SK-N-SH treated with all-trans-retinoic acid at 6 μM for 48 hours (cell line): Measurements from ENCODE around the gene AKT1S1.

ENCODE experiments used
- ATAC-seq: fragments of 200-7000 bp; cut with Tn5 transposase; 3 replicates; pipeline ENCODE4 v1.9.1; 2020; ENCODE audit warnings: mild to moderate bottlenecking, moderate library complexity
- BACH2 ChIP-seq: fragments of 250-450 bp; sonication (Bioruptor Pico); IDR thresholded peaks from 2 replicates; pipeline ENCODE4 v1.9.0; 2021; ENCODE audit warnings: mild to moderate bottlenecking, borderline replicate concordance
- CSDC2 ChIP-seq: fragments of 250-450 bp; sonication (Bioruptor Pico); IDR thresholded peaks from 2 replicates; pipeline ENCODE4 v1.5.0; 2020; ENCODE audit warnings: mild to moderate bottlenecking, moderate library complexity
- CSRNP3 ChIP-seq: fragments of 250-450 bp; sonication (Bioruptor Pico); IDR thresholded peaks from 2 replicates; pipeline ENCODE4 v1.5.1; 2021; ENCODE audit warnings: mild to moderate bottlenecking, moderate library complexity
- ESRRG ChIP-seq: fragments of 250-450 bp; sonication (Bioruptor Pico); IDR thresholded peaks from 2 replicates; pipeline ENCODE4 v1.6.1; 2021; ENCODE audit warnings: mild to moderate bottlenecking
- GLIS3 ChIP-seq: fragments of 250-450 bp; sonication (Bioruptor Pico); IDR thresholded peaks from 2 replicates; pipeline ENCODE4 v1.5.0; 2020; ENCODE audit warnings: mild to moderate bottlenecking, moderate library complexity
- ISL1 ChIP-seq: fragments of 250-450 bp; sonication (Bioruptor Pico); IDR thresholded peaks from 2 replicates; pipeline ENCODE4 v2.1.2; 2022; ENCODE audit warnings: mild to moderate bottlenecking, moderate library complexity
- OSR1 ChIP-seq: fragments of 250-450 bp; sonication (Bioruptor Pico); IDR thresholded peaks from 2 replicates; pipeline ENCODE4 v1.8.0; 2022; ENCODE audit warnings: moderate library complexity, mild to moderate bottlenecking, inconsistent platforms
- PATZ1 ChIP-seq: fragments of 250-450 bp; sonication (Bioruptor Pico); IDR thresholded peaks from 2 replicates; pipeline ENCODE4 v1.8.0; 2020; ENCODE audit warnings: mild to moderate bottlenecking, moderate library complexity, borderline replicate concordance
- PPARA ChIP-seq: fragments of 250-450 bp; sonication (Bioruptor Pico); IDR thresholded peaks from 2 replicates; pipeline ENCODE4 v1.5.0; 2020; ENCODE audit warnings: mild to moderate bottlenecking, borderline replicate concordance
- RARB ChIP-seq: fragments of 250-450 bp; sonication (Bioruptor Pico); IDR thresholded peaks from 2 replicates; pipeline ENCODE4 v1.8.0; 2021; ENCODE audit warnings: mild to moderate bottlenecking, moderate library complexity
- SNAI2 ChIP-seq: fragments of 250-450 bp; sonication (Bioruptor Pico); IDR thresholded peaks from 2 replicates; pipeline ENCODE4 v1.5.0; 2020; ENCODE audit warnings: mild to moderate bottlenecking, moderate library complexity
- TOX ChIP-seq: fragments of 250-450 bp; sonication (Bioruptor Pico); IDR thresholded peaks from 2 replicates; pipeline ENCODE4 v1.8.0; 2021; ENCODE audit warnings: mild to moderate bottlenecking, moderate library complexity, borderline replicate concordance
- ZC3H10 ChIP-seq: fragments of 250-450 bp; sonication (Bioruptor Pico); IDR thresholded peaks from 2 replicates; pipeline ENCODE4 v1.5.1; 2021; ENCODE audit warnings: mild to moderate bottlenecking, moderate library complexity
- ZFP30 ChIP-seq: fragments of 450-650 bp; formaldehyde crosslinking; IDR thresholded peaks from 2 replicates; pipeline ENCODE4 v1.5.0; 2022; ENCODE audit warnings: mild to moderate bottlenecking, moderate library complexity
- ZNF565 ChIP-seq: fragments of 450-650 bp; formaldehyde crosslinking; conservative IDR thresholded peaks from 2 replicates; pipeline ENCODE4 v1.5.0; 2020; ENCODE audit warnings: low read depth, mild to moderate bottlenecking, moderate library complexity
- ZNF70 ChIP-seq: fragments of 450-650 bp; formaldehyde crosslinking; IDR thresholded peaks from 2 replicates; pipeline ENCODE4 v1.5.0; 2020; ENCODE audit warnings: mild to moderate bottlenecking, moderate library complexity
- ZNF8 ChIP-seq: fragments of 450-650 bp; formaldehyde crosslinking; IDR thresholded peaks from 2 replicates; pipeline ENCODE4 v1.5.0; 2020; ENCODE audit warnings: mild to moderate bottlenecking, moderate library complexity
- TF ChIP-seq, protein P1 (sequence below): fragments of 250-450 bp; sonication (Bioruptor Pico); IDR thresholded peaks from 2 replicates; pipeline ENCODE4 v1.5.0; 2020; ENCODE audit warnings: mild to moderate bottlenecking, moderate library complexity
- TF ChIP-seq, protein P2 (sequence below): fragments of 250-450 bp; sonication (Bioruptor Pico); IDR thresholded peaks from 2 replicates; pipeline ENCODE4 v1.5.1; 2020; ENCODE audit warnings: low read depth, mild to moderate bottlenecking, moderate library complexity

Gene AKT1S1

DNA sequence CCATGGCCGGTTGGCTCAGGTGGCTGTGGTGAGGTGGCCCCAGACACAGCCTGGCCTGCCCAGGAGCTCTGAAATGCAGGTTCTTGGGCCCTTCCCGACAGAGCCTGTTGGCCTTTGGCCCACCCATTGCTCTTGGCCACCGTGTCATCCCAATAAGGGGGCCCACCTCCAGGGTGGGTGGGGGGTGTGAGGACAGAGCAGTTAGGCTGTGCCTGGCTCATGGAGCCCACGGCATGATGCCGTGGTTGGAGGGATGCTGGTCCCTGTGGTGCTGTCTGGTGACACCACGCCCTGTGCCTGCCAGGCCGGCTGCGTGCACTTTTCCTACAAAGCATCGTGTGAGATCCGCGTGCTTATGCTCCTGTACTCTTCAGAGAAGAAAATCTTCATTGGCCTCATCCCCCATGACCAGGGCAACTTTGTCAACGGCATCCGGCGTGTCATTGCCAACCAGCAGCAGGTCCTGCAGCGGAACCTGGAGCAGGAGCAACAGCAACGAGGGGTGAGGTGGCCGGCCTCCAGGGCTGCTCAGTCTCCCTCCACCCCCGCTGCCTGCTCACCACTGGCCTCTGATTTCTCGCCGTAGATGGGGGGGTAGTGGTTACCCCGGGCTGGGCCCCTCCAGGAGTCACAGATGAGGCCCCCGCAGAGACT is 17.3 kb downstream of the AKT1S1 start (continued):
- TF ChIP-seq CSDC2 (CRISPR knock-in tag) (no peak), CSRNP3 (no peak), OSR1 (CRISPR knock-in tag) (no peak), GLIS3 (CRISPR knock-in tag) (no peak), TOX (CRISPR knock-in tag) (no peak), ZC3H10 (CRISPR knock-in tag) (no peak), PPARA (CRISPR knock-in tag) (no peak), ZNF565 (CRISPR knock-in tag) (no peak)
- TF ChIP-seq, protein P1, sequence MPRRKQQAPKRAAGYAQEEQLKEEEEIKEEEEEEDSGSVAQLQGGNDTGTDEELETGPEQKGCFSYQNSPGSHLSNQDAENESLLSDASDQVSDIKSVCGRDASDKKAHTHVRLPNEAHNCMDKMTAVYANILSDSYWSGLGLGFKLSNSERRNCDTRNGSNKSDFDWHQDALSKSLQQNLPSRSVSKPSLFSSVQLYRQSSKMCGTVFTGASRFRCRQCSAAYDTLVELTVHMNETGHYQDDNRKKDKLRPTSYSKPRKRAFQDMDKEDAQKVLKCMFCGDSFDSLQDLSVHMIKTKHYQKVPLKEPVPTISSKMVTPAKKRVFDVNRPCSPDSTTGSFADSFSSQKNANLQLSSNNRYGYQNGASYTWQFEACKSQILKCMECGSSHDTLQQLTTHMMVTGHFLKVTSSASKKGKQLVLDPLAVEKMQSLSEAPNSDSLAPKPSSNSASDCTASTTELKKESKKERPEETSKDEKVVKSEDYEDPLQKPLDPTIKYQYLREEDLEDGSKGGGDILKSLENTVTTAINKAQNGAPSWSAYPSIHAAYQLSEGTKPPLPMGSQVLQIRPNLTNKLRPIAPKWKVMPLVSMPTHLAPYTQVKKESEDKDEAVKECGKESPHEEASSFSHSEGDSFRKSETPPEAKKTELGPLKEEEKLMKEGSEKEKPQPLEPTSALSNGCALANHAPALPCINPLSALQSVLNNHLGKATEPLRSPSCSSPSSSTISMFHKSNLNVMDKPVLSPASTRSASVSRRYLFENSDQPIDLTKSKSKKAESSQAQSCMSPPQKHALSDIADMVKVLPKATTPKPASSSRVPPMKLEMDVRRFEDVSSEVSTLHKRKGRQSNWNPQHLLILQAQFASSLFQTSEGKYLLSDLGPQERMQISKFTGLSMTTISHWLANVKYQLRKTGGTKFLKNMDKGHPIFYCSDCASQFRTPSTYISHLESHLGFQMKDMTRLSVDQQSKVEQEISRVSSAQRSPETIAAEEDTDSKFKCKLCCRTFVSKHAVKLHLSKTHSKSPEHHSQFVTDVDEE (CRISPR knock-in tag) = no peak

- no peak for TF ChIP-seq ZFP30 (CRISPR knock-in tag)
- TF ChIP-seq ZC3H10 (CRISPR knock-in tag) = no peak
- TF ChIP-seq SNAI2 (CRISPR knock-in tag) = no peak
- no peak for TF ChIP-seq RARB (CRISPR knock-in tag)
- TF ChIP-seq, protein P2, sequence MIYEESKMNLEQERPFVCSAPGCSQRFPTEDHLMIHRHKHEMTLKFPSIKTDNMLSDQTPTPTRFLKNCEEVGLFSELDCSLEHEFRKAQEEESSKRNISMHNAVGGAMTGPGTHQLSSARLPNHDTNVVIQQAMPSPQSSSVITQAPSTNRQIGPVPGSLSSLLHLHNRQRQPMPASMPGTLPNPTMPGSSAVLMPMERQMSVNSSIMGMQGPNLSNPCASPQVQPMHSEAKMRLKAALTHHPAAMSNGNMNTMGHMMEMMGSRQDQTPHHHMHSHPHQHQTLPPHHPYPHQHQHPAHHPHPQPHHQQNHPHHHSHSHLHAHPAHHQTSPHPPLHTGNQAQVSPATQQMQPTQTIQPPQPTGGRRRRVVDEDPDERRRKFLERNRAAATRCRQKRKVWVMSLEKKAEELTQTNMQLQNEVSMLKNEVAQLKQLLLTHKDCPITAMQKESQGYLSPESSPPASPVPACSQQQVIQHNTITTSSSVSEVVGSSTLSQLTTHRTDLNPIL (CRISPR knock-in tag) = no peak
- TF ChIP-seq CSRNP3 = no peak
- TF ChIP-seq ISL1 = no peak
- no peak for TF ChIP-seq GLIS3 (CRISPR knock-in tag)
- no peak for TF ChIP-seq CSDC2 (CRISPR knock-in tag)
- TF ChIP-seq ZNF565 (CRISPR knock-in tag) = no peak
- no peak for TF ChIP-seq PATZ1 (CRISPR knock-in tag)
- no peak for TF ChIP-seq BACH2 (CRISPR knock-in tag)
- TF ChIP-seq OSR1 (CRISPR knock-in tag) = no peak
- TF ChIP-seq ESRRG = no peak
- TF ChIP-seq ZNF70 (CRISPR knock-in tag) = no peak
- no peak for TF ChIP-seq ZNF8 (CRISPR knock-in tag)
- TF ChIP-seq TOX (CRISPR knock-in tag) = no peak
- TF ChIP-seq, protein P1 (CRISPR knock-in tag) = no peak
- TF ChIP-seq, all 23 proteins: peak for 0
- ATAC-seq = peak; percentile 1
These were observed 18.8 kb downstream of the AKT1S1 start for GRCh38 chr19:49858088-49858985.
